ENCODE data around the gene OR8B4. TPM values are rescaled to one million over a fixed set of nuclear protein-coding genes. Genes with fewer than 3 reads are reported as not detected.

OR8B4 gene, protein sequence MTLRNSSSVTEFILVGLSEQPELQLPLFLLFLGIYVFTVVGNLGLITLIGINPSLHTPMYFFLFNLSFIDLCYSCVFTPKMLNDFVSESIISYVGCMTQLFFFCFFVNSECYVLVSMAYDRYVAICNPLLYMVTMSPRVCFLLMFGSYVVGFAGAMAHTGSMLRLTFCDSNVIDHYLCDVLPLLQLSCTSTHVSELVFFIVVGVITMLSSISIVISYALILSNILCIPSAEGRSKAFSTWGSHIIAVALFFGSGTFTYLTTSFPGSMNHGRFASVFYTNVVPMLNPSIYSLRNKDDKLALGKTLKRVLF
- total RNA-seq: not detected

DNA sequence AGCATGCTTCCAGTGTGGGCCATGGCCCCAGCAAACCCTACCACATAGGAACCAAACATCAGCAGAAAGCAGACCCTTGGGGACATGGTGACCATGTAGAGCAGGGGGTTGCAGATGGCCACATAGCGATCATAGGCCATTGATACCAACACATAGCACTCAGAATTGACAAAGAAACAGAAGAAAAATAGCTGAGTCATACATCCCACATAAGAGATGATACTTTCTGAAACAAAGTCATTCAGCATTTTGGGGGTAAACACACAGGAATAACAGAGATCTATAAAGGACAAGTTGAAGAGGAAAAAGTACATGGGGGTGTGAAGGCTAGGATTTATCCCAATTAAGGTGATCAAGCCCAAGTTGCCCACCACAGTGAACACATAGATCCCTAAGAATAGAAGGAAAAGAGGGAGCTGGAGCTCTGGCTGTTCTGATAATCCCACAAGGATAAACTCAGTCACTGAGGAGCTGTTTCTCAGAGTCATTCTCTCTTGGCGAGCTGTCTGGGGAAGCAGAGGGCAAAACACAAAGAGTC lies at the start of gene OR8B4:
TSS of gene OR8B4 (minus strand) at position 488 of the 538 bp plus-strand sequence. CDS start at position 488, 0 bp downstream.

DNA sequence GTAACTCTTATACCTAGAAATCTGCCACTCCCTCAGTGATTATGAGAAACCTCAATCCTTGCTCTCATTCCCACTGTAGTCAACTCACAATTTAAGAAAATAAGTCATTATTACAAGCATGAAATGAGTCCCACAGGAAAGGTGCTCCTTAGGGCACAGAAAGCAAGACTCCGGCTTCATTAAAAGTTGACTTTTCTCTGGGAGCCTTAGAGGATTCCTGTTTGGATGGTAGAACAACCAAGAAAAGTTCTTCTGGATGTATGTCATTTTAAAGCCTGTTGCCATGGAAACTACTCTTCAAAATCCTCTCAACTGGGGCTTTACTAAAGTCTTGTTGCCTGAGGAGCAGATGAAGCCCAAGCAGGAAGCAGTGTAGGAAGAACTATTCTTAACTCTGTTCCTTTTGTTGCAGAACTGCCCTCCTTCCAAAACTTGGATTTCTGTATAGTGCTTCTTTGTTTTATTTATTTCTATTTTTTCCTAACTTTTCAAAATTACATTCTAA lies 21.0 kb upstream of the OR8B4 start, which contains the start of gene OR8B8:
TSS of gene OR8B8 (minus strand) at position 51 of the 505 bp plus-strand sequence. CDS start 4,611 bp downstream, outside the sequence.

DNA sequence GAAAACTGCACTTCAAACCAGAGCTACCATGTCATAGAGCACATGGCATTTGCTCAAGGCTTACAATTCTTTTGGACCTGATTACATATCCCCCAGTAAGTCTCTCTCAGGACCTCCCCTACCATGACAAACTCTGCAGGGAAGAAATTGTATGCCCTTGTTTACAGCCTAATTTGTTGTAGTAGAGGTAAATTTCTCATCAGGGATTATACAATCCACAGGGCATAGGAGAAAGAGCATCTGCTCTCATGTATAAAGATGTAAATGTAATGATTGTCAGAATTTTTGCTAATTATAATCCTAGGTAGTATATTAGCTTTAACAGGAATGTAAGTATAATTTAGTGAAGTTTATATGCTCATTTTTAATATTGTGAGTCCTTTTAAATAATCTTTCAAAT lies 25.7 kb downstream of the OR8B4 start, which contains the start of gene OR8B3:
TSS of gene OR8B3 (minus strand) at position 101 of the 400 bp plus-strand sequence. CDS start 1,673 bp downstream, outside the sequence.

DNA sequence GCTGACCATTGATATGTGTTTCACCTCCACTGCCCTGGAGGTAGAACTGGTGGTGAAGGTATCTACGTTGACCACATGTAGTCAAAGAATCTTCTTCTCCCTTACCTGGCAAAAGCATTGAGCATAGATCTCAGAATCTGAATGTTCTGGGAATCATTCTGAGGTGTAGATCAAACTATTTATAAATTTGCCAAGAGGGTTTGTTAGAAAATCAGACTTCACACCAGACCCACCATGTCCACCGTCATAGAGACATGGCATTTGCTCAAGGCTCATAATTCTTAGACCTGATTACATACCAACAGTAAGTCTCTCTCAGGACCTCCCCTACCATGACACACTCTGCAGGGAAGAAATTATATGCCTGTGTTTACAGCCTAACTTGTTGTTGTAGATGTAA lies 40.3 kb downstream of the OR8B4 start, which contains the start of gene OR8B2:
TSS of gene OR8B2 (minus strand) at position 101 of the 400 bp plus-strand sequence. CDS start 1,156 bp downstream, outside the sequence.

Other genes starting within 250 kb of the OR8B4 start
- not detected for gene OR10D3, start 241.5 kb downstream of the OR8B4 start, total RNA-seq
- gene OR8G1, start 183.8 kb downstream of the OR8B4 start, total RNA-seq: under 1 TPM in 1 of 2 donors, not detected in 1; under 0.01 TPM
- not detected for gene OR8G5, start 168.5 kb downstream of the OR8B4 start, total RNA-seq
- gene OR8D1, start 110.9 kb downstream of the OR8B4 start, total RNA-seq: not detected
- gene OR8D2, start 104.7 kb downstream of the OR8B4 start, total RNA-seq: not detected
- gene OR8B2, start 40.4 kb downstream of the OR8B4 start, total RNA-seq: not detected
- not detected for gene OR8B3, start 25.8 kb downstream of the OR8B4 start, total RNA-seq
- gene OR8B8, start 20.8 kb upstream of the OR8B4 start, total RNA-seq: not detected
- not detected for gene OR8B12, start 118.8 kb upstream of the OR8B4 start, total RNA-seq
- not detected for gene OR8A1, start 145.1 kb upstream of the OR8B4 start, total RNA-seq
- gene PANX3, start 186.6 kb upstream of the OR8B4 start, total RNA-seq: not detected
- gene TBRG1, start 198.0 kb upstream of the OR8B4 start, total RNA-seq: 10 to 100 TPM; 19.6 to 27.2 TPM
- gene SIAE, start 248.9 kb upstream of the OR8B4 start, total RNA-seq: 1 to 10 TPM; 6.7 to 8.9 TPM
- 1 to 10 TPM; 6.0 to 6.9 TPM for gene SPA17, start 249.0 kb upstream of the OR8B4 start, total RNA-seq

Data from melanocyte of skin (primary cell).